Neural cell (in vitro differentiated cells): ENCODE measurements around the gene KCNIP4. TPM values are rescaled to one million over a fixed set of nuclear protein-coding genes. Genes with fewer than 3 reads are reported as not detected.

Source experiments
- H2AFZ ChIP-seq: fragments of 200-600, 300-800 bp; sonication (generic), shearing (Covaris generic); 2 replicates; pipeline ENCODE4 v1.6.0; 2014; ENCODE audit warnings: low read depth, mild to moderate bottlenecking, antibody characterized with exemption, low read length, moderate library complexity
- H3F3A ChIP-seq: fragments of 200-600 bp; shearing (Covaris generic); 2 replicates; pipeline ENCODE4 v1.6.1; 2016; ENCODE audit warnings: mild to moderate bottlenecking, moderate library complexity, mixed read lengths, antibody characterized with exemption, low read length; ENCODE audit not compliant: insufficient read depth, poor library complexity, severe bottlenecking
- H3K27ac ChIP-seq: fragments of 200-600, 300-800 bp; sonication (generic), shearing (Covaris generic); 2 replicates; pipeline ENCODE4 v1.5.1; 2014; ENCODE audit warnings: mild to moderate bottlenecking, low read length, moderate library complexity
- H3K27me3 ChIP-seq: fragments of 300-800, 200-600 bp; sonication (generic), shearing (Covaris generic); 2 replicates; pipeline ENCODE4 v1.6.0; 2014; ENCODE audit warnings: mild to moderate bottlenecking, low read depth, low read length, moderate library complexity; ENCODE audit not compliant: insufficient read depth
- H3K36me3 ChIP-seq: fragments of 300-800, 200-600 bp; sonication (generic), shearing (Covaris generic); 2 replicates; pipeline ENCODE4 v1.5.1; 2014; ENCODE audit warnings: mild to moderate bottlenecking, antibody characterized with exemption, low read length, moderate library complexity; ENCODE audit not compliant: insufficient read depth
- H3K4me2 ChIP-seq: fragments of 300-800, 200-600 bp; sonication (generic), shearing (Covaris generic); 2 replicates; pipeline ENCODE4 v1.6.0; 2014; ENCODE audit warnings: mild to moderate bottlenecking, low read length
- H3K4me3 ChIP-seq: fragments of 300-800, 200-600 bp; sonication (generic), shearing (Covaris generic); 2 replicates; pipeline ENCODE4 v1.5.1; 2014; ENCODE audit warnings: mild to moderate bottlenecking, low read length, moderate library complexity
- H3K79me2 ChIP-seq: fragments of 200-600 bp; shearing (Covaris generic); replicated peaks from 2 replicates; pipeline ENCODE4 v1.6.0; 2014; ENCODE audit warnings: mild to moderate bottlenecking, low read length, moderate library complexity; ENCODE audit not compliant: insufficient read depth
- H3K9ac ChIP-seq: fragments of 300-800, 200-600 bp; sonication (generic), shearing (Covaris generic); 2 replicates; pipeline ENCODE4 v1.6.1; 2016; ENCODE audit warnings: mild to moderate bottlenecking, low read length, mixed read lengths
- H3K9me2 ChIP-seq: fragments of 200-600 bp; shearing (Covaris generic); 2 replicates; pipeline ENCODE4 v1.6.1; 2016; ENCODE audit warnings: mild to moderate bottlenecking, low read length, mixed read lengths; ENCODE audit not compliant: insufficient read depth
- H3K9me3 ChIP-seq: fragments of 200-600, 300-800 bp; sonication (generic), shearing (Covaris generic); 2 replicates; pipeline ENCODE4 v1.6.1; 2016; ENCODE audit warnings: mild to moderate bottlenecking, mixed run types, low read length, moderate library complexity, mixed read lengths
- H4K20me1 ChIP-seq: fragments of 200-600 bp; shearing (Covaris generic); 2 replicates; pipeline ENCODE4 v1.6.1; 2016; ENCODE audit warnings: mild to moderate bottlenecking, mixed run types; ENCODE audit not compliant: insufficient read depth
- EP300 ChIP-seq: fragments of 450-650 bp; conservative IDR thresholded peaks from 2 replicates; pipeline ENCODE4 v1.6.1; 2014; ENCODE audit warnings: antibody characterized with exemption, mild to moderate bottlenecking, moderate library complexity; ENCODE audit not compliant: poor library complexity, severe bottlenecking
- EZH2 ChIP-seq: fragments of 200-600, 300-800 bp; shearing (Covaris generic), sonication (generic); IDR thresholded peaks from 2 replicates; pipeline ENCODE4 v1.6.1; 2014; ENCODE audit warnings: antibody characterized with exemption, low read length, borderline replicate concordance, mild to moderate bottlenecking; ENCODE audit not compliant: insufficient read depth, poor library complexity, severe bottlenecking
- MXI1 ChIP-seq: fragments of 450-650 bp; conservative IDR thresholded peaks from 2 replicates; pipeline ENCODE4 v1.6.1; 2014; ENCODE audit warnings: antibody characterized with exemption, mild to moderate bottlenecking; ENCODE audit not compliant: poor library complexity, severe bottlenecking
- POLR2AphosphoS5 ChIP-seq: IDR thresholded peaks from 2 replicates; pipeline ENCODE4 v1.6.1; 2012
- RAD21 ChIP-seq: fragments of 450-650 bp; conservative IDR thresholded peaks from 2 replicates; pipeline ENCODE4 v1.6.1; 2014; ENCODE audit warnings: antibody characterized with exemption, mild to moderate bottlenecking, moderate library complexity
- SMC3 ChIP-seq: fragments of 450-650 bp; conservative IDR thresholded peaks from 2 replicates; pipeline ENCODE4 v1.6.1; 2014; ENCODE audit warnings: antibody characterized with exemption, mild to moderate bottlenecking, moderate library complexity; ENCODE audit not compliant: poor library complexity
- TAF1 ChIP-seq: IDR thresholded peaks from 2 replicates; pipeline ENCODE4 v1.6.1; 2012; ENCODE audit warnings: low read depth
- polyA plus RNA-seq: library from polyadenylated mRNA; depleted of rRNA; stranded (reverse); fragments of >200 nt; gene quantifications from 2 replicates; pipeline ENCODE4 v1.2.3, GENCODE V29; 2014
- TF ChIP-seq, protein P1 (sequence below): IDR thresholded peaks from 2 replicates; pipeline ENCODE4 v1.6.1; 2012; ENCODE audit warnings: borderline replicate concordance
- TF ChIP-seq, protein P2 (sequence below): fragments of 450-650 bp; IDR thresholded peaks from 2 replicates; pipeline ENCODE4 v1.5.1; 2014; ENCODE audit warnings: antibody characterized with exemption, mild to moderate bottlenecking, moderate library complexity; ENCODE audit not compliant: poor library complexity, severe bottlenecking

The KCNIP4 gene
- polyA plus RNA-seq, 1 donor from 2014 or later: 22.8 TPM

DNA sequence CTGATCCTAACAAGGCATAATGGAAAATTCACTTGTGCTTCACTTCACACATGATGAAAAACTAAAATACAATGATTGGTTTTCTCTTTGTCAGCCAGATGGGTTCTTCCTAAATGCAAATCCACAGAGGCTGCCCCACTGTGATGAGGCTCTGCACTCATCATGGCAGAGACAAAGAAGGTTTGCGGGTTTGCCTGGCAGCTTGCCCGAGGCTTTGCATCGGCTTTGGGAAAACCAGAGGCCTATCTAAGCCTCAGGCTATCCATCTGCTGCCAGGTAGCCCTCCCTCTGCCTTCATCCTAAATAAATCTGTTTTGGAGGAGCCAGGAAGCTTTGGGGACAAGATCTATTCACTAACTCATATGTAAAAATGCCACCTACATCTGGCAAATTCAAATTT is 1004.1 kb downstream of the KCNIP4 start:
- Histone ChIP-seq H3K79me2 (no peaks in the 10 kb centered on the region), H2AFZ (no peak overlapping the region), H3K9me2 (no peaks in the 10 kb centered on the region), H3K4me3 (no peak overlapping the region), H3K27ac (no peak overlapping the region), H3K36me3 (no peaks in the 10 kb centered on the region), H3F3A (no peaks in the 10 kb centered on the region), H3K27me3 (no peaks in the 10 kb centered on the region), H3K9me3 (no peaks in the 10 kb centered on the region), H4K20me1 (no peaks in the 10 kb centered on the region), H3K9ac (no peak overlapping the region), H3K4me2 (no peak overlapping the region)
- TF ChIP-seq SMC3 (no peak), MXI1 (no peak), EZH2 (no peak), TAF1 (no peak), POLR2AphosphoS5 (no peak), RAD21 (no peak), EP300 (no peak)
- TF ChIP-seq, protein P1, sequence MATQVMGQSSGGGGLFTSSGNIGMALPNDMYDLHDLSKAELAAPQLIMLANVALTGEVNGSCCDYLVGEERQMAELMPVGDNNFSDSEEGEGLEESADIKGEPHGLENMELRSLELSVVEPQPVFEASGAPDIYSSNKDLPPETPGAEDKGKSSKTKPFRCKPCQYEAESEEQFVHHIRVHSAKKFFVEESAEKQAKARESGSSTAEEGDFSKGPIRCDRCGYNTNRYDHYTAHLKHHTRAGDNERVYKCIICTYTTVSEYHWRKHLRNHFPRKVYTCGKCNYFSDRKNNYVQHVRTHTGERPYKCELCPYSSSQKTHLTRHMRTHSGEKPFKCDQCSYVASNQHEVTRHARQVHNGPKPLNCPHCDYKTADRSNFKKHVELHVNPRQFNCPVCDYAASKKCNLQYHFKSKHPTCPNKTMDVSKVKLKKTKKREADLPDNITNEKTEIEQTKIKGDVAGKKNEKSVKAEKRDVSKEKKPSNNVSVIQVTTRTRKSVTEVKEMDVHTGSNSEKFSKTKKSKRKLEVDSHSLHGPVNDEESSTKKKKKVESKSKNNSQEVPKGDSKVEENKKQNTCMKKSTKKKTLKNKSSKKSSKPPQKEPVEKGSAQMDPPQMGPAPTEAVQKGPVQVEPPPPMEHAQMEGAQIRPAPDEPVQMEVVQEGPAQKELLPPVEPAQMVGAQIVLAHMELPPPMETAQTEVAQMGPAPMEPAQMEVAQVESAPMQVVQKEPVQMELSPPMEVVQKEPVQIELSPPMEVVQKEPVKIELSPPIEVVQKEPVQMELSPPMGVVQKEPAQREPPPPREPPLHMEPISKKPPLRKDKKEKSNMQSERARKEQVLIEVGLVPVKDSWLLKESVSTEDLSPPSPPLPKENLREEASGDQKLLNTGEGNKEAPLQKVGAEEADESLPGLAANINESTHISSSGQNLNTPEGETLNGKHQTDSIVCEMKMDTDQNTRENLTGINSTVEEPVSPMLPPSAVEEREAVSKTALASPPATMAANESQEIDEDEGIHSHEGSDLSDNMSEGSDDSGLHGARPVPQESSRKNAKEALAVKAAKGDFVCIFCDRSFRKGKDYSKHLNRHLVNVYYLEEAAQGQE: no peak
- TF ChIP-seq, protein P2, sequence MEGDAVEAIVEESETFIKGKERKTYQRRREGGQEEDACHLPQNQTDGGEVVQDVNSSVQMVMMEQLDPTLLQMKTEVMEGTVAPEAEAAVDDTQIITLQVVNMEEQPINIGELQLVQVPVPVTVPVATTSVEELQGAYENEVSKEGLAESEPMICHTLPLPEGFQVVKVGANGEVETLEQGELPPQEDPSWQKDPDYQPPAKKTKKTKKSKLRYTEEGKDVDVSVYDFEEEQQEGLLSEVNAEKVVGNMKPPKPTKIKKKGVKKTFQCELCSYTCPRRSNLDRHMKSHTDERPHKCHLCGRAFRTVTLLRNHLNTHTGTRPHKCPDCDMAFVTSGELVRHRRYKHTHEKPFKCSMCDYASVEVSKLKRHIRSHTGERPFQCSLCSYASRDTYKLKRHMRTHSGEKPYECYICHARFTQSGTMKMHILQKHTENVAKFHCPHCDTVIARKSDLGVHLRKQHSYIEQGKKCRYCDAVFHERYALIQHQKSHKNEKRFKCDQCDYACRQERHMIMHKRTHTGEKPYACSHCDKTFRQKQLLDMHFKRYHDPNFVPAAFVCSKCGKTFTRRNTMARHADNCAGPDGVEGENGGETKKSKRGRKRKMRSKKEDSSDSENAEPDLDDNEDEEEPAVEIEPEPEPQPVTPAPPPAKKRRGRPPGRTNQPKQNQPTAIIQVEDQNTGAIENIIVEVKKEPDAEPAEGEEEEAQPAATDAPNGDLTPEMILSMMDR: no peak

DNA sequence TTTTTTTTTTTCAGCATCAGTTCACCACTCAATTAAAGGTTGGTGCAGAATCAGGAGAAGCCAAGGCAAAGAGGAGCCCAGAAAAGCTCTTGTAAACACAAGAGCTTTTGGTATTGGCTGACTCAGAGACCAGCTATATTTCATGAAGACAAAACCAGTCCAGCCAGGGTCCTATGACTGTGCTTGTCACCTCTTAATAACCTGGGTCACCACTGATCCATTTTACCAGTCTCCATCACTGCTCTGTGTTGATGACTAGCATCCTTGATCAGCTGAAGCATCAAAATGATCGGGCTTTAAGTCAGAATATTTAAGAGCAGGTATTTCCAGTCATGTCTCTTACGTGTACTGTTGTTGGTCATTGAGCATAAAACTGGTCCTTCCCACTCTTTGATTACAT is 1010.4 kb downstream of the KCNIP4 start:
- Histone ChIP-seq H3K4me2 (no peak overlapping the region), H4K20me1 (no peaks in the 10 kb centered on the region), H3K27me3 (no peaks in the 10 kb centered on the region), H3K36me3 (no peaks in the 10 kb centered on the region), H3K9me2 (no peaks in the 10 kb centered on the region), H2AFZ (no peak overlapping the region), H3K27ac (no peak overlapping the region), H3K4me3 (no peak overlapping the region), H3F3A (no peaks in the 10 kb centered on the region), H3K9me3 (no peaks in the 10 kb centered on the region), H3K9ac (no peak overlapping the region), H3K79me2 (no peaks in the 10 kb centered on the region)
- no peak for TF ChIP-seq POLR2AphosphoS5
- TF ChIP-seq MXI1: no peak
- TF ChIP-seq SMC3: no peak
- no peak for TF ChIP-seq RAD21
- TF ChIP-seq EP300: no peak
- TF ChIP-seq EZH2: no peak
- TF ChIP-seq, protein P1: no peak
- TF ChIP-seq, protein P2: no peak
- TF ChIP-seq TAF1: no peak
